Ovary (tissue), 9 donors: ENCODE measurements around the gene CPSF2. TPM values are rescaled to one million over a fixed set of nuclear protein-coding genes. Genes with fewer than 3 reads are reported as not detected.

ENCODE experiments used
- DNase-seq, 5 donors: peaks; one replicate each; pipeline ENCODE4 v3.0.0-alpha.2; 2019 to 2020
- H3K27ac ChIP-seq, 2 donors: fragments of 200-600 bp; one replicate each; pipeline versions ENCODE4 v1.5.1 to v1.8.0; 2019 to 2022
- H3K27me3 ChIP-seq: fragments of 200-600 bp; one replicate; pipeline ENCODE4 v1.8.0; 2022
- H3K36me3 ChIP-seq: fragments of 200-600 bp; sonication (generic); one replicate; pipeline ENCODE4 v1.5.1; 2019
- H3K4me1 ChIP-seq: one replicate; pipeline ENCODE4 v1.8.1; 2013; ENCODE audit warnings: mild to moderate bottlenecking, moderate library complexity; ENCODE audit not compliant: insufficient read depth
- H3K4me3 ChIP-seq: fragments of 200-600 bp; sonication (generic); one replicate; pipeline ENCODE4 v1.5.1; 2017
- H3K9me3 ChIP-seq, 2 donors: fragments of 200-600 bp in 1 of 2; sonication (generic) in 1 of 2; one replicate each; pipeline versions ENCODE4 v1.5.1 to v1.8.1; 2013 to 2019; ENCODE audit warnings: mild to moderate bottlenecking in 1 of 2, moderate library complexity in 1 of 2
- CTCF ChIP-seq, 3 donors: fragments of 450-650 bp in 2 of 3; fragments of 200-600 bp in 1 of 3; IDR thresholded peaks; one replicate each; pipeline versions ENCODE4 v1.5.1 to v1.8.0; 2016 to 2022; ENCODE audit warnings: antibody characterized with exemption in 3 of 3, mild to moderate bottlenecking in 1 of 3
- EP300 ChIP-seq: sonication (generic); formaldehyde crosslinking; IDR thresholded peaks from one replicate; pipeline ENCODE4 v1.6.1; 2017; ENCODE audit warnings: antibody characterized with exemption
- POLR2A ChIP-seq: fragments of 450-650 bp; IDR thresholded peaks from one replicate; pipeline ENCODE4 v1.6.1; 2017; ENCODE audit warnings: antibody characterized with exemption, mild to moderate bottlenecking, moderate library complexity
- WGBS, 3 donors: extraction: QIAGEN DNeasy Blood & Tissue Kit in 1 of 3; methylation state at CpG; one replicate each; pipeline versions ENCODE4 v1.1.5 to v1.1.7; 2013 to 2017; 5-methylcytosine and 5-hydroxymethylcytosine counted together
- intact Hi-C, 4 donors: fragments of 100-400 bp; cut with DNase I; formaldehyde crosslinking; loops; one replicate each; pipeline versions ENCODE4 v1.11.0 to v1.15.1; 2022 to 2023
- polyA plus RNA-seq, 2 donors: library from polyadenylated mRNA; stranded (reverse); fragments of 200-250 nt in 1 of 2; fragments of 350-450 nt in 1 of 2; fragmentation: Illumina TruSeq in 1 of 2; extraction: RNeasy Lipid Tissue Mini Kit (QIAGEN cat#74804) in 1 of 2; gene quantifications; one replicate each; pipeline ENCODE4 v1.2.3, GENCODE V29; 2013 to 2014
- total RNA-seq, 7 donors: library from RNA; depleted of rRNA in 2 of 7; stranded (reverse); fragments of >200 nt in 2 of 7; fragmentation: NEBNext Ultra II Directional in 3 of 7; extraction: Animal tissue kit (Norgen Biotek cat#: 25700) in 3 of 7; gene quantifications; one replicate each; pipeline versions ENCODE4 v1.1.0 to v1.2.4, GENCODE V29; 2016 to 2023
- donor health status: DM: no; HTN: no; CAD: no; lungs with moderate emphysema.
- donor health status: DM: no; HTN: no; CAD: no.
- donor health status: Bipolar disorder and iron deficiency.
- donor health status: DM: yes; HTN: yes; CAD: no.
- donor health status: DM: no; HTN: no; CAD: no.
- donor health status: DM: yes; HTN: yes; CAD: no.

The CPSF2 gene
- total and polyA plus RNA-seq, 9 donors: 9.2 to 61.9 (median 37.7) TPM

- 91 to 94% (median 93%) methylated on average over 5 of the region's 5 CpGs for WGBS, 3 donors
- TF ChIP-seq POLR2A (no peak), EP300 (no peak), CTCF (IDR thresholded peaks at IDR 0.05) (no peak)
- Histone ChIP-seq H3K27ac (no peak overlapping the region), H3K4me1 (no peaks in the 10 kb centered on the region), H3K36me3 (no peaks in the 10 kb centered on the region), H3K27me3 (no peaks in the 10 kb centered on the region), H3K4me3 (no peak overlapping the region), H3K9me3 (no peaks in the 10 kb centered on the region)
- intact Hi-C loops: no loop called here
- DNase-seq: no peak
Observed at GRCh38 chr14:92215579-92215978, 93.8 kb downstream of the CPSF2 start.

- no peak overlapping the region for H3K4me3 ChIP-seq
- DNase-seq: no peak
- H3K27ac ChIP-seq: no peak overlapping the region
- TF ChIP-seq EP300: no peak
- no peak for TF ChIP-seq CTCF (IDR thresholded peaks at IDR 0.05)
- TF ChIP-seq POLR2A: no peak
- intact Hi-C loops: no loop called here
- WGBS, 3 donors: 0 to 10% (median 4%) methylated on average over 1 of the region's 1 CpG
- no peaks in the 10 kb centered on the region for H3K27me3 ChIP-seq
- H3K9me3 ChIP-seq: no peaks in the 10 kb centered on the region
- no peaks in the 10 kb centered on the region for H3K4me1 ChIP-seq
- no peaks in the 10 kb centered on the region for H3K36me3 ChIP-seq
Observed at GRCh38 chr14:92217936-92218335, 96.2 kb downstream of the CPSF2 start.

Other genes with a start within 250 kb of the CPSF2 start
- gene FBLN5, start 174.3 kb upstream of the CPSF2 start, total RNA-seq: 100 to 1,000 TPM in 4 of 7 donors, 10 to 100 TPM in 3; 39.2 to 187 (median 137) TPM
- gene FBLN5, start 174.3 kb upstream of the CPSF2 start, polyA plus RNA-seq: 100 to 1,000 TPM in 1 of 2 donors, 10 to 100 TPM in 1; 90.7 to 353 TPM
- gene TRIP11, start 81.9 kb upstream of the CPSF2 start, total RNA-seq: 10 to 100 TPM; 19.3 to 63.8 (median 51.3) TPM
- 10 to 100 TPM in 1 of 2 donors, 1 to 10 TPM in 1; 7.3 to 13.3 TPM for gene TRIP11, start 81.9 kb upstream of the CPSF2 start, polyA plus RNA-seq
- gene ATXN3, start 15.4 kb upstream of the CPSF2 start, total RNA-seq: 10 to 100 TPM; 24.8 to 35.8 (median 30.5) TPM
- 10 to 100 TPM; 11.9 to 28.8 TPM for gene ATXN3, start 15.4 kb upstream of the CPSF2 start, polyA plus RNA-seq
- 100 to 1,000 TPM in 3 of 7 donors, 10 to 100 TPM in 4; 76.7 to 481 (median 87.4) TPM for gene NDUFB1, start 263 bp upstream of the CPSF2 start, total RNA-seq
- 100 to 1,000 TPM; 302 to 369 TPM for gene NDUFB1, start 263 bp upstream of the CPSF2 start, polyA plus RNA-seq
- under 1 TPM; 0.11 to 0.61 (median 0.24) TPM for gene SLC24A4, start 201.2 kb downstream of the CPSF2 start, total RNA-seq
- under 1 TPM; 0.10 to 0.98 TPM for gene SLC24A4, start 201.2 kb downstream of the CPSF2 start, polyA plus RNA-seq